HS-5 (cell line): Measurements from ENCODE around the gene PPP1R27.
"Not testable (repeated sequence)": the region's sequence is repeated elsewhere in the genome, so short reads cannot be mapped to it uniquely, and the experiment has no call there.

Experiments used
- DNase-seq: peaks from one replicate; pipeline ENCODE4 v3.0.0-alpha.2; 2012; ENCODE audit warnings: low read depth

The PPP1R27 gene

GRCh38 chr17:81840826-81841778 is 6.3 kb upstream of the PPP1R27 start:
- no peak for DNase-seq

GRCh38 chr17:81840059-81840458 is 5.2 kb upstream of the PPP1R27 start:
- DNase-seq = not testable (repeated sequence)

- DNase-seq = no peak
Observed at GRCh38 chr17:81839301-81839700, 4.5 kb upstream of the PPP1R27 start.

DNA sequence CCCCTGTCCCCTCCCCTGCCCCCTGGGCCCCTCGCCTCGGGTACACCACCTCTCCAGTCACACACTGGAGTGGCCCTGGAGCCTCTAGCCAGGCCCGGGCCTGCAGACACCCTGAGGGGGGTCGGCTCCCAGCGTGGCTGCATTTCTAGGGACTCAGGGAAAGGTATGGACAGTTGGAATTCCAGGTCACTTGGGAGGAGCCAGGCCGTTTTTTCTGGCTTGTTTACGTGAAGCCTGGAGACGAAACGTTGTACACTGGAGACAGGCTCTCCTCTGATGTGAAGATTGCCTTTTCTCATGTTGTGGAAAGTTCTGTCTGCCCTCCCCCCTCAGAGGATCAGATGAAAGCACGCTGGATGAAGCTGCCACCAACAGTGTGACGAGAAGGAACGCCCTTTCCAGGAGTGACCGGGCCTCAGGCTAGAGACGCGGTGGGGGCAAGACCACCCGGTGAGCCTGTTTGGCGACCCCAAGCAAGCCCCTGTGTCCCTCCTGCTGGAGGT is 4.0 kb upstream of the PPP1R27 start:
- DNase-seq = no peak

- DNase-seq = no peak
Observed at GRCh38 chr17:81837641-81838040, 2.8 kb upstream of the PPP1R27 start.

- no peak for DNase-seq
Observed at GRCh38 chr17:81833921-81834830, 674 bp downstream of the PPP1R27 start.

DNA sequence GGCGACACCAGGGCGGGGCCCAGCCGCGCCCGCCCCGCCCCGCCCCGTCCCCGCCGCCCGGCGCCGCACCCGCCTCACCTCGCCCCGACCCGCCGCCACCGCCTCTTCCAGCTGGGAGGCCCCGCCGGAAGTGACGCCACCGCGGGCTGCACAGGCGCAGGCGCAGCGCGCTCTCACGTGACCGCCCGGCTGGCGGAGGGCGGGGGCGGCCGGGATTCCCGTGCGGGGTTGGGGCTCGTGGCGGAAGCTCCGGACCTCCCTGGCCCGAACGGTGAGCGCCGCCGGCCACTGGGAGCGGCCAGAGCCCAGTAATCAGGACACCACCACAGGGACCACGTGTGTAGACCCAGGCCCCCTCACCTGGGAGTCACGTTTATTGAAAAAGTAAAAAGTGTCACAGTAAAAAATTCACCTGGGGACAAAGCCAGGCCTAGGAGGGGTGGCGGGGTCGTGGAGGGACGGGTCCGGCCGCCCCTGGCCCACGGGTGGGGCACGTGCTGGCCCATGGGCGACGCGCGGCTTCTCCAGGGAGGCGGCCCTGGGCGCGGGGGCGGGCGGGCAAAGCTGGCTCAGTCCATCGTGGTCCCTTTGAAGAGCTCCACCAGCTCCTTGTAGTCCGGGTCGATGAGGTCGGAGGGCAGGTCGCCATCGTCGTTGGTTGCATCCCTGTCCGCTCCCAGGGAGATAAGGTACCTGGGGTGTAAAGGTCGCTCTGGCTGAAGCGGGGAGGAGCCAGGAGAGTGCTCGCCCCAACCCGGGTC is 1.5 kb downstream of the PPP1R27 start, which contains the start of gene MCRIP1:
Gene MCRIP1, minus strand, starts transcription at position 132 of the 761 bp plus-strand sequence. CDS start 8,785 bp downstream, outside the sequence.
- peak; percentile 57 for DNase-seq

DNA sequence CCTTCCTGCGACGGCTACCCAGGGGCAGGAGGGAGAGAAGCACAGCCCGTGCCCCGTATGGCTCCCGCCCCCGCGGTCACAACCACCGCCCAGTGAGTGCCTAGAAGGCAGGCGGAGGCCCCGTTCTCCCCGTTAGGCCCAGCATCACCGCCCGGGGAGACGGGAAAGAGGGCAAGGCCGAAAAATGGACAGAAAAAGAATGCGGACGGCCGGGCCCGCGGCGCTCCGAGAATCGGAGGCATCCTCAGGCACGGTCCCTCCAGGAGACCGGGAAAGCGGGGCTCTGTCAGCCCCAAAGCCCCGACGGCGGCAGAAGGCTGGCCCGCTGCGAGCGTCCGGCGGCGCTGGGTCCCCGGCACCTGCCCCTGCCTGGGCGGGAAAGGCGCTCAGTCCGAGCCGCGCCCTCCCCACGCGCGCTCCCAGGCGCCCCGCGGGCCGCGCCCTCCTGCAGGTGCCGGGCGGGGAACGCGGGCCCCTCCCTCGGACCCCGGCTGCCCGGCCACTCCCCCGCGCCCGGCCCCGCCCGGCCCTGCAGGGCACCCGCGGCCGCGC is 2.2 kb downstream of the PPP1R27 start:
- no peak for DNase-seq

- peak; percentile 26 for DNase-seq
Observed at GRCh38 chr17:81831957-81832607, 2.8 kb downstream of the PPP1R27 start.

- DNase-seq = no peak
Observed at GRCh38 chr17:81831563-81831956, 3.3 kb downstream of the PPP1R27 start.

GRCh38 chr17:81829858-81830257 is 5.0 kb downstream of the PPP1R27 start:
- no peak for DNase-seq

DNA sequence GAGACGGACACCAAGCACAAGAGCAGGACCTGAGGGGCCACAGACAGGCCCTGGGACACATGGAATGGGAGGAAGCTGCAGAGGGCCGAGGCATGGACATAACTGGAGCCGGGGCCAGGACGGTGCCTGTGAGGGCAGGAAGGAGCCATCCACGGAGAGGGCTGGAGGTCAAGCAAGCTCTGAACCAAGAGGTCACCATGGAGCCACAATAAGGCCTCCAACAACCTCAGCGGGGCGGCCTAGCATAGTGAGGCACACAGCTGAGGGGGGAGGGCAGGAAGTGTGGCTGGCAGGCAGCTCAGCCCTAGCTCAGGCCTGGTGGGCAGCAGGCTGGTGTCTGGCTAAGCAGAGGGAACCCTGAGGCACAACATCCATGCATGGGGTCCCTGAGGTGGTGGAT is 6.2 kb downstream of the PPP1R27 start:
- no peak for DNase-seq

DNA sequence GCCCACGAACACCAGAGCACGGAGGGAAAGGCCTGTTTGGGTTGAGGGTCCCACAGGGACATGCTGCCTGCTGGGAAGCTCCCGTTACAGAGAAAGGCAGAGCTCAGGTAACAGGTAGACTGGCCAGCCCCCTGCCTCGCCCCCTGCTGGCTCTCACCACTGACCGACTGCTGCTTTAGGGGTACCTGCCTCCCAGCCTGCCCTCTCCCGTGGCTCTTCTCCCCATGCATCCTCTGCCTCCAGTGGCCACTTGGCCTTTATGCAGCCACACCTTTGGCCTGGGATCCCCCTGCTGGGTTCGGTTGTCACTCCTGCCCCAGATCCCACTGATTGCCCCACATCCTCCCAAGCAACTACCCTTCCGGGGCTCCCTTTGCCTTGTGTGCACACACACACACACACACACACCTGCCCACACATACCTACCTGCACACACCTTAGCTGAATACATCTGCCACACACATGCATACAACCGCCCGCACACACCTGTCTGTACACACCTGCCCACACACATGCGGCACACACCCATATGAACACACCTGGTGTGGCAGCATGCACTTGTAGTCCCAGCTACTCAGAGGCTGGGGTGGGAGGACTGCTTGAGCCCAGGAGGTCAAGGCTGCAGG is 8.9 kb downstream of the PPP1R27 start:
- DNase-seq = no peak

- no peak for DNase-seq
Observed at GRCh38 chr17:81824595-81824994, 10.3 kb downstream of the PPP1R27 start.

DNA sequence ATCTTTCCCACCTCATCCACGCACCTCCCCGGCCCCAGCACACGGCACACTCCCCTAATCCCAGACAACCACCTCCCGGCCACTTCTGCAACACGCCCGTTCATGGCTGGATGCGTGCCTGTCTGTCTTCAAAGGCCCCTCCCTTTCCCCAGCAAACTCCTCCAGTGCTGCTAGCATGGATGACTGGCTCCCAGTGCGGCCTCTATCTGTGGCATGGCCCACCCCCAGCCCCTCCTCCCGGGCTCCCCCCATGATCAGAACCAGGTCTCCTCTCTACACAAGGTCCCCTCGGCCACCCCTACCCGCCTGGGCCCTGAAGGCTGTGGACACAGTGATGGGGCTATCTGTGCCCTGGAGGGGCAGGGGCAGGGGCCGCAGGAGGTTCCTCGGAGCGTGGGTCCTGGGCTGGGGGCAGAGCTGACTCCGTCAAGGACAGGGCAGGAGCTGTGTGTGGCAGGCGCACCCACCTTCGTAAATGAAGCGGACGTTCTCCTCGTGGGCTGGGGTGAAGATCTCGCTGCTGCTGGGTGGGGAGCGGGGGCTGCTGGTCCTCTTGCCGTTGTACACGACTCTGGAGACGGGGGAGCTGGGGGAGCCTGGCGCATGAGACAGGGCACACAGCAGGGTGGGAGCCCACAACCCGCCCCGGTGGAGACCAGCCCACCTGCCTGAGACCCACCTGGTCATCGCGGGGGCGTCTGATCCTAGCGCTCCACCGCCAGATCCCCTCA is 10.9 kb downstream of the PPP1R27 start:
- DNase-seq = no peak

GRCh38 chr17:81822996-81823819 is 11.6 kb downstream of the PPP1R27 start:
- no peak for DNase-seq

DNA sequence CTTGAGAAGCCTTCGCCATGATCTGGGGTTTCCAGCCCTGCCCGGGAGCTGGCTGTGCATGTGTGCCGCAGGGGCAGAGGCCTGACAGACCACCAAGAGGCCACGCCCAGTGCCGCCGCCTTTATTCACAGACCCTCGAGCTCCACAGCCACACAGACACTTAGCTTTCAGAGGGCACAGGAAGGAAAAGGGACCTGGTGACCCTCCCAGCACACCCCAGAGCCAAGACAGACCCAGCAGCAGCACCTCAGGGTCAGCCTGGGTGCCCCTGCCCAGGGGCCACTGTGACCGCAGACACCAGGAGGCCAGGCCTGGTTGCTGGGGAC is 12.6 kb downstream of the PPP1R27 start:
- no peak for DNase-seq

DNA sequence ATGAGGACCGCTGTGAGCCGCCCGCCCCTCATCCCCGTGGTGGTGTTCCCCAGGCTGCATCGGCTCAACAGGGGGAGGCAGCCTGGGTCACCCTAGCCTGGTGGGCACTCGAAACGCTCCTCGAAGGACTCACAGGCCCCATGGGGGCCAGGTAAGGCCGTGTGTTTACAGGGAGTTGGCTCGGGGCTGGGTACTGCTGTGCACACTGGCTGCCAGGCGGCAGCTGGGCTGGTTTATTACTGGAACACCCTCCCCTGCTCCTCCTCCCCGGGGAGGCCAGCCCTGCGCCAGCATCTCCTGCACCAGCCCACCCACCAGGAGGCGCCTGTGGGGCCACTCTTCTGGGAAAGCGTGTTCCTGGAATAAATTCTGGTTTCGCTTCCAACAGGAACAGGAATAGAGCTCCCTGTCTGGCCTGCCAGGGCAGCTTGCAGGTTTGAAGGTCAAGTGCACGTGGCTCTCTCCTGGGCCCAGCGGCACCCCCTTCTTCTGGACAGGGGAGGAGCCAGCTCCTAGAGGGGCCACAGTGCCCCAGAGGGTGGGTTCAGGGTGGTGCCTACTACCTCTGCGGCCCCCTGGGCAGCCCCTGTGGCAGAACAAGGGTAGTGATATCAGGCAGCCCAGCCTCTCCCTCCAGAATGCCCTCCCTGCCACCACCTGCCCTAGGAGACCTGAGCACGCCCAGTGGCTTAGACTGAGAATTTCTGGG is 13.1 kb downstream of the PPP1R27 start:
- no peak for DNase-seq
